ENCODE data around the gene QPRT.
"Not testable (repeated sequence)": the region's sequence is repeated elsewhere in the genome, so short reads cannot be mapped to it uniquely, and the experiment has no call there.

Gene QPRT

DNA sequence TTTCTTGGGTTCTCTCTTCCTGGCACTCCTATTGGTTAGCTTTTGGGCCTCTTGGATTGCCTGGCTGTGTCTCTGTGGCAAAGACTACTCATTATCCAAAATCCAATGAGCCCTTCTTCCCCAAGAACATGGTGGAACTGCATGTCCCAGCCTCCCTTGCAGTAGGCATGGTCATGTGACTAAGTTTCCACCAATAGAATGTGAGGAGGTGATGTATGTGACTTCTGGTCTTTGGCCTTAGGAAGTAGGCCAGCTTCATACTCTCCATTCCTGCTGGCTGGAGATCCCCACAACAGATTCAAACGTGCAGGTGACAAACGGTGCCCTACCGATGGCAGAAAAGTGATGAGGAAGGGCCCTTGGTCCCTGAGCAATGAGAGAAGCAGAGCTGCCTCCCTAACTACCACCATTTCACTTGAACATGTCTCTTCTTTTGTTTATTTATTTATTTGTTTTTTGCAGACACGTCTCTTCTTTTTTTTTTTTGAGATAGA is 33.2 kb upstream of the QPRT start:
- Histone ChIP-seq H3K9me3 (ENCODE audit: control insufficient read depth in 2 of 2, low read length in 2 of 2) (no peaks in the 10 kb centered on the region), H3K36me3 (ENCODE audit: control insufficient read depth in 2 of 2, insufficient read depth in 2 of 2, low read length in 2 of 2) (no peaks in the 10 kb centered on the region), H3K27me3 (ENCODE audit: control insufficient read depth in 2 of 2, insufficient read depth in 2 of 2, low read length in 2 of 2) (no peaks in the 10 kb centered on the region), H3K4me3 (ENCODE audit: low read length in 2 of 2) (no peak overlapping the region), H3K27ac (ENCODE audit: low read depth in 2 of 2, low read length in 2 of 2) (no peak overlapping the region), H3K4me1 (ENCODE audit: control insufficient read depth in 2 of 2, insufficient read depth in 2 of 2, low read length in 2 of 2) (no peaks in the 10 kb centered on the region), H3K9ac (ENCODE audit: low read depth in 1 of 2, low read length in 2 of 2) (no peak overlapping the region)

DNA sequence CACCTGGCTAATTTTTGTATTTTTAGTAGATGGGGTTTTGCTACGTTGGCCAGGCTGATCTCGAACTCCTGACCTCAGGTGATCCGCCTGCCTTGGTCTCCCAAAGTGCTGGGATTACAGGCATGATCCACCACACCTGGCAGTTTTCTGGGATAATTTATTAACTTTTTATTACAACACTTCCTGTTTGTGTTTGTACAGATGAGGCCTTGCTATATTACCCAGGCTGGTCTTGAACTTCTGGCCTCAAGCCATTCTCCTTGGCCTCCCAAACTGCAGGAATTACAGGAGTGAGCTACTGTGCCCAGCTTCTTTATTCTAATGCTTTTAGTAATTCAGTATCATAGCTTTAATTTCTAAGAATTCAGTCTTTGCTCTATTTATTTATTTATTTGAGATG is 32.0 kb upstream of the QPRT start:
- H3K27ac ChIP-seq (ENCODE audit: low read depth in 2 of 2, low read length in 2 of 2) = no peak overlapping the region
- H3K27me3 ChIP-seq (ENCODE audit: control insufficient read depth in 2 of 2, insufficient read depth in 2 of 2, low read length in 2 of 2) = no peaks in the 10 kb centered on the region
- no peak overlapping the region for H3K9ac ChIP-seq (ENCODE audit: low read depth in 1 of 2, low read length in 2 of 2)
- no peaks in the 10 kb centered on the region for H3K9me3 ChIP-seq (ENCODE audit: control insufficient read depth in 2 of 2, low read length in 2 of 2)
- H3K36me3 ChIP-seq (ENCODE audit: control insufficient read depth in 2 of 2, insufficient read depth in 2 of 2, low read length in 2 of 2) = no peaks in the 10 kb centered on the region
- H3K4me3 ChIP-seq (ENCODE audit: low read length in 2 of 2) = no peak overlapping the region
- no peaks in the 10 kb centered on the region for H3K4me1 ChIP-seq (ENCODE audit: control insufficient read depth in 2 of 2, insufficient read depth in 2 of 2, low read length in 2 of 2)

DNA sequence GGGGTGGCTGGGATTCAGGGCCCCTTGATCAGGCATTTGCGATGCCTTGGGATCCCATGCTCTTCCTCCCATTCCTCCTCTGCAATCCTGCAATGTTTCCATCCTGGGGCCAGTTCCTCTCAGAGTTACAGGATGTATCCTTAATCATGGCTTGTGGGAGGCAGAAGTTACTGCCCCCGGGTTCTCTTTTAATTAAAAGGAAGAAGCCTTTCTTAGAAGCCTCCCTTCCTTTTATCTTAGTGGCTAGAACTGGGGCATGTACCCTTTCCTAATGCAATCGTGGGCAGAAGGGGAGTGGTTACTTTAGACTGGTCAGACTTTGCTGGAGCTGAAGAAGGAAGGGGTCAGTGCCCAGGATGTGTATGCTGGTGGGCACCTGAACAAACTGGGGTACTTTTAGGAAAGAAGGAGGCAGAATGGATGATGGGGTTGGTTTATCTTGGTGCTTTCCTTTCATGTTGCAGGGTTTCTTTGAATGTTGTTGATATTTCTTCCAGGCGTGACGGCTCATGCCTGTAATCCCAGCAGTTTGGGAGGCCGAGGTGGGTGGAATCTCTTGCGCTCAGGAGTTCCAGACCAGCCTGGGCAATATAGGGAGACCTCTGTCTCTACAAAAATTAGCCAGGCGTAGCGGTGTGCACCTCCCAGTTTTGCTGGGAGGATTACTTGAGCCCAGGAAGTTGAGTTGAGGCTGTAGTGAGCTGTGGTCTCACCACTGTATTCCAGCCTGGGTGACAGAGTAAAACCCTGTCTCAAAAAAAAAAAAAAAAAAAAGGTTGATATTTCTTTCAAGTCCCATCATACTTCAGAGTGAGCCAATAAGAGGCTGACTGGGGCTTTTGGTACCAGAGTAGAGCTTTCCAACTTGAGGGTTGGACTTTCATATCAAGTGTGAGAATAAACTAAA is 29.1 kb upstream of the QPRT start:
- Histone ChIP-seq H3K4me3 (ENCODE audit: low read length in 2 of 2) (no peak overlapping the region), H3K36me3 (ENCODE audit: control insufficient read depth in 2 of 2, insufficient read depth in 2 of 2, low read length in 2 of 2) (no peaks in the 10 kb centered on the region), H3K27ac (ENCODE audit: low read depth in 2 of 2, low read length in 2 of 2) (no peak overlapping the region), H3K27me3 (ENCODE audit: control insufficient read depth in 2 of 2, insufficient read depth in 2 of 2, low read length in 2 of 2) (no peaks in the 10 kb centered on the region), H3K4me1 (ENCODE audit: control insufficient read depth in 2 of 2, insufficient read depth in 2 of 2, low read length in 2 of 2) (no peaks in the 10 kb centered on the region), H3K9me3 (ENCODE audit: control insufficient read depth in 2 of 2, low read length in 2 of 2) (no peaks in the 10 kb centered on the region), H3K9ac (ENCODE audit: low read depth in 1 of 2, low read length in 2 of 2) (no peak overlapping the region)

DNA sequence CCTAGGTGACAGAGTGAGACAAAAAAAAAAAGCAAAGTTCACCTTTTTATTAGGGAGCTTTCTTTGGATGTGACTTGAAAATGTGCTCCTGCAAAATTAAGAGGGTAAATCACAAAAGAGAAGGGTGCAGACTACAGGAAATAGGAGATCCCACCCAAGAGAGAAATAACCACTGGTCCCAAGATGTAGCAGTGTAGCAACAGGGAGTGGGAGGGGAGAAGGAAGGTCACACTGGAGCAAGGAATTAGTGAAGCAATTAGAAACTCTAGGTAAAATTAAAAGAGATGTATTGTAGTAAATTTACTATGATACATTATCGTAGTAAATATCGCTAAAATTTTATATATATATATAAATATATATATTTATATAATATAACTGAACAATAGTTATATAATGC is 28.2 kb upstream of the QPRT start:
- no peaks in the 10 kb centered on the region for H3K4me1 ChIP-seq (ENCODE audit: control insufficient read depth in 2 of 2, insufficient read depth in 2 of 2, low read length in 2 of 2)
- H3K36me3 ChIP-seq (ENCODE audit: control insufficient read depth in 2 of 2, insufficient read depth in 2 of 2, low read length in 2 of 2) = no peaks in the 10 kb centered on the region
- no peak overlapping the region for H3K27ac ChIP-seq (ENCODE audit: low read depth in 2 of 2, low read length in 2 of 2)
- H3K9me3 ChIP-seq (ENCODE audit: control insufficient read depth in 2 of 2, low read length in 2 of 2) = no peaks in the 10 kb centered on the region
- no peak overlapping the region for H3K9ac ChIP-seq (ENCODE audit: low read depth in 1 of 2, low read length in 2 of 2)
- no peaks in the 10 kb centered on the region for H3K27me3 ChIP-seq (ENCODE audit: control insufficient read depth in 2 of 2, insufficient read depth in 2 of 2, low read length in 2 of 2)
- H3K4me3 ChIP-seq (ENCODE audit: low read length in 2 of 2) = no peak overlapping the region

DNA sequence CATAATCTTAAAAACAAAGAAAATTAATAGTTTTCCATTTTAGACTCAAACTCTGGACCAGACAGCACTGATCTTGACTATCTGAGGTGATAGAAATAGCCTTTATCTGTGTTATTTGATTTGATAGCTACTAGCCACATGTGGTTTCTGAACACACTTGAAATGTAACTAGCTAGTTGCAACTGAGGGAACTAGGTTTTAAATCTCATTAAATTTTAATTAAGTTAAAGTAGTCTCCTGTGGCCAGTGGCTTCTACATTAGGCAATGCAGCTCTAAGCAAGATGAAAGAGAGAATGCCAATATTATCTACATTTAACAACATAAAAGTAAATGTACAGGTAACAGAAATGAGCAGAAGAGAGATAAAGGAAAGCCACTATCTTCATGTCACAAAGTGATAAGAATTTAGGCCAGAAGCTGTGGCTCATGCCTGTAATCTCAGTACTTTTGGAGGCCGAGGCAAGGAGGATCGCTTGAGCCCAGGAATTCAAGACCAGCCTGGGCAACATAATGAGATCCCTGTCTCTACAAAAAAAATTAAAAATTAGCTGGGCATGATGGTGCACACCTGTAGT is 27.1 kb upstream of the QPRT start:
- H3K9me3 ChIP-seq (ENCODE audit: control insufficient read depth in 2 of 2, low read length in 2 of 2) = no peaks in the 10 kb centered on the region
- H3K27ac ChIP-seq (ENCODE audit: low read depth in 2 of 2, low read length in 2 of 2) = no peak overlapping the region
- no peak overlapping the region for H3K4me3 ChIP-seq (ENCODE audit: low read length in 2 of 2)
- no peaks in the 10 kb centered on the region for H3K36me3 ChIP-seq (ENCODE audit: control insufficient read depth in 2 of 2, insufficient read depth in 2 of 2, low read length in 2 of 2)
- no peaks in the 10 kb centered on the region for H3K27me3 ChIP-seq (ENCODE audit: control insufficient read depth in 2 of 2, insufficient read depth in 2 of 2, low read length in 2 of 2)
- no peak overlapping the region for H3K9ac ChIP-seq (ENCODE audit: low read depth in 1 of 2, low read length in 2 of 2)
- H3K4me1 ChIP-seq (ENCODE audit: control insufficient read depth in 2 of 2, insufficient read depth in 2 of 2, low read length in 2 of 2) = no peaks in the 10 kb centered on the region

DNA sequence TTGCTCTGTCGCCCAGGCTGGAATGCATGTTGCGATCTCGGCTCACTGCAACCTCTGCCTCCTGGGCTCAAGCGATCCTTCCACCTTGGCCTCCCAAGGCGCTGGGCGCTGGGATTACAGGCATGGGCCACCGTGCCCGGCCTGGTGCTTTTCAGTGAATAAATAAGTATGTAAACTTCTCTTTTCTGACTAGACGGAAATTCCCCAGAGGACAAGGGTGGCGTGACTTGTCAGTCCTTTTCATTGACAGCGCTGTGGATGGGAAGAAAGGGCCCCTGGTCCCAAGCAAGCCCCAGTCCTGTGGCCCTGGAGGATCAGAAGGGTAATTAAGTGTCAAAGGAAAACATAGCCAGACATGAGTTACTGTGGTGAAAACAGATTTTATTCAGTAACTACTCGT is 25.5 kb upstream of the QPRT start:
- no peak overlapping the region for H3K27ac ChIP-seq (ENCODE audit: low read depth in 2 of 2, low read length in 2 of 2)
- H3K36me3 ChIP-seq (ENCODE audit: control insufficient read depth in 2 of 2, insufficient read depth in 2 of 2, low read length in 2 of 2) = no peaks in the 10 kb centered on the region
- H3K9me3 ChIP-seq (ENCODE audit: control insufficient read depth in 2 of 2, low read length in 2 of 2) = no peaks in the 10 kb centered on the region
- H3K4me1 ChIP-seq (ENCODE audit: control insufficient read depth in 2 of 2, insufficient read depth in 2 of 2, low read length in 2 of 2) = no peaks in the 10 kb centered on the region
- no peak overlapping the region for H3K4me3 ChIP-seq (ENCODE audit: low read length in 2 of 2)
- no peaks in the 10 kb centered on the region for H3K27me3 ChIP-seq (ENCODE audit: control insufficient read depth in 2 of 2, insufficient read depth in 2 of 2, low read length in 2 of 2)
- no peak overlapping the region for H3K9ac ChIP-seq (ENCODE audit: low read depth in 1 of 2, low read length in 2 of 2)

DNA sequence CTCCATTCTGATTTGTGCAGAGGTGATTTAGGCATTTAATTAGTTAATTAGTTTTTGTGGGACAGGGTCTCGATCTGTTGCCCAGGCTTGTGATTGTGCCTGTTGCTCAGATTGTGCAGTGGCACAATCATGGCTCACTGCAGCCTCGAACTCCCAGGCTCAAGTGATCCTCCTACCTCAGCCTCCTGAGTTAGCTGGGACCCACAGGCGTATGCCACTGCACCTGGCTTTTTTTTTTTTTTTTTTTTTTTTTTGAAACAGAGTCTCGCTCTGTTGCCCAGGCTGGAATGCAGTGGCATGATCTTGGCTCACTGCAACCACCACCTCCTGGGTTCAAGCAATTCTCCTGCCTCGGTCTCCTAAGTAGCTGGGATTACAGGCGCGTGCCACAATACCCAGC is 25.1 kb upstream of the QPRT start:
- H3K4me3 ChIP-seq (ENCODE audit: low read length in 2 of 2); H3K27ac ChIP-seq (ENCODE audit: low read depth in 2 of 2, low read length in 2 of 2); H3K27me3 ChIP-seq (ENCODE audit: control insufficient read depth in 2 of 2, insufficient read depth in 2 of 2, low read length in 2 of 2); H3K9me3 ChIP-seq (ENCODE audit: control insufficient read depth in 2 of 2, low read length in 2 of 2); H3K9ac ChIP-seq (ENCODE audit: low read depth in 1 of 2, low read length in 2 of 2); H3K4me1 ChIP-seq (ENCODE audit: control insufficient read depth in 2 of 2, insufficient read depth in 2 of 2, low read length in 2 of 2); H3K36me3 ChIP-seq (ENCODE audit: control insufficient read depth in 2 of 2, insufficient read depth in 2 of 2, low read length in 2 of 2): not testable (repeated sequence)

DNA sequence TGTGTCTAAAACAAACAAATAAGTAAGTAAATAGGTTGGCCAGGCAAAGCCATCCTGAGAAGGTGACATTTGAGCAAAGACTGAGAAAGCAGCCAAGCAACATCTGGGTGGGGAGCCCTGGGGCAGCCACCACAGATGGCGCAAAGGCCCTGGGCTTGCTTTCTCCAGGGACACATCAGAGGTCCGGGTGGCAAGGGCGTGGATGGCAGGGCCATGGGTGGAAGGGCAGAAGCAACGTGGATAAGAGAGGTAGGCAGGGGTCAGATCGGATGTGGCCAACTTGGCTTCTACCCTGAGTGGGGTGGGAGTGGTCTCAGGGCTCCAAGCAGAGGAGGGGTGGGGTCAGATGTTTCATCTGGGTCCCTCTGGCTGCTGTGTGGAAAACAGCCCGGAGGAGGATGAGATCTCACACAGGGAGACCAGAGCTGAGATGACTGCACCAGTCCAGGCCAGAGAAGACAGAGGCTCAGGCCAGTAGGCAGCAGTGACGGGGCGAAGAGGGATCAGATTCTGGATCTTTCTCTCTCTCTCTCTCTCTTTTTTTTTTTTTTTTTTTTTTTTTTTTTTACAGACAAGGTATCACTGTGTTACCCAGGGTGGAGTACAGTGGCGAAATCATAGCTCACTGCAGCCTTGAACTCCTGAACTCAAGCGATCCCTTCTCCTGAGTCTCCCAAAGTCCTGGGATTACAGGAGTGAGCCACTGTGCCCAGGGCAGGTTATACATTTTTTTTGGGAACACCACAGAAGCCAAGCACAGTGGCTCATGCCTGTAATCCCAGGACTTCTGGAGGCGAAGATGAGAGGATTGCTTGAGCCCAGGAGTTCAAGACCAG is 22.1 kb upstream of the QPRT start:
- H3K27me3 ChIP-seq (ENCODE audit: control insufficient read depth in 2 of 2, insufficient read depth in 2 of 2, low read length in 2 of 2) = no peaks in the 10 kb centered on the region
- H3K9me3 ChIP-seq (ENCODE audit: control insufficient read depth in 2 of 2, low read length in 2 of 2) = no peaks in the 10 kb centered on the region
- H3K36me3 ChIP-seq (ENCODE audit: control insufficient read depth in 2 of 2, insufficient read depth in 2 of 2, low read length in 2 of 2) = no peaks in the 10 kb centered on the region
- H3K27ac ChIP-seq (ENCODE audit: low read depth in 2 of 2, low read length in 2 of 2) = no peak overlapping the region
- no peak overlapping the region for H3K9ac ChIP-seq (ENCODE audit: low read depth in 1 of 2, low read length in 2 of 2)
- H3K4me3 ChIP-seq (ENCODE audit: low read length in 2 of 2) = no peak overlapping the region
- no peaks in the 10 kb centered on the region for H3K4me1 ChIP-seq (ENCODE audit: control insufficient read depth in 2 of 2, insufficient read depth in 2 of 2, low read length in 2 of 2)

DNA sequence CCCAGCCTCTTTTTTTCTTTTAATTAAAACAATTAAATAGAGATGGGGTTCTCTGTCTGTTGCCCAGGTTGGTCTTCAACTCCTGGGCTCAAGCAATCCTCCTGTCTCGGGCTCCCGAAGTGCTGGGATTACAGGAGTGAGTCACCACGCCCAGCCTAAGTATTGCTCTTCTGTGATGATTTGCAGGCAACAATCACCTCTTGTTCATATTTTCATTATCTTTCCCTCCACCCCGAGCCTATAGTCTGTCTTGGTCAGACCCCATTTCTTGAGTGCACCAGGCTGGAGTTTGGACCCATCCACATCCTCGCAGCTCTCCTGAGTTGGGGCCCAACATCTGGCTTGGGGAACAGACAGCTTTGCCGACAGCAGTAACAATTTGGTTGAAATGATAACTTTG is 20.3 kb upstream of the QPRT start:
- no peaks in the 10 kb centered on the region for H3K36me3 ChIP-seq (ENCODE audit: control insufficient read depth in 2 of 2, insufficient read depth in 2 of 2, low read length in 2 of 2)

More for the DNA sequence above, 20.3 kb upstream of the QPRT start:
- Histone ChIP-seq H3K4me3 (ENCODE audit: low read length in 2 of 2) (no peak overlapping the region), H3K27ac (ENCODE audit: low read depth in 2 of 2, low read length in 2 of 2) (no peak overlapping the region), H3K27me3 (ENCODE audit: control insufficient read depth in 2 of 2, insufficient read depth in 2 of 2, low read length in 2 of 2) (no peaks in the 10 kb centered on the region), H3K9me3 (ENCODE audit: control insufficient read depth in 2 of 2, low read length in 2 of 2) (no peaks in the 10 kb centered on the region), H3K4me1 (ENCODE audit: control insufficient read depth in 2 of 2, insufficient read depth in 2 of 2, low read length in 2 of 2) (no peaks in the 10 kb centered on the region), H3K9ac (ENCODE audit: low read depth in 1 of 2, low read length in 2 of 2) (no peak overlapping the region)
